ENCODE measurements around the gene ADAT3. TPM values are rescaled to one million over a fixed set of nuclear protein-coding genes. Genes with fewer than 3 reads are reported as not detected.

ADAT3 gene
- total and polyA plus RNA-seq, 8 donors, result 4.2 to 75.9 (median 6.3) TPM

DNA sequence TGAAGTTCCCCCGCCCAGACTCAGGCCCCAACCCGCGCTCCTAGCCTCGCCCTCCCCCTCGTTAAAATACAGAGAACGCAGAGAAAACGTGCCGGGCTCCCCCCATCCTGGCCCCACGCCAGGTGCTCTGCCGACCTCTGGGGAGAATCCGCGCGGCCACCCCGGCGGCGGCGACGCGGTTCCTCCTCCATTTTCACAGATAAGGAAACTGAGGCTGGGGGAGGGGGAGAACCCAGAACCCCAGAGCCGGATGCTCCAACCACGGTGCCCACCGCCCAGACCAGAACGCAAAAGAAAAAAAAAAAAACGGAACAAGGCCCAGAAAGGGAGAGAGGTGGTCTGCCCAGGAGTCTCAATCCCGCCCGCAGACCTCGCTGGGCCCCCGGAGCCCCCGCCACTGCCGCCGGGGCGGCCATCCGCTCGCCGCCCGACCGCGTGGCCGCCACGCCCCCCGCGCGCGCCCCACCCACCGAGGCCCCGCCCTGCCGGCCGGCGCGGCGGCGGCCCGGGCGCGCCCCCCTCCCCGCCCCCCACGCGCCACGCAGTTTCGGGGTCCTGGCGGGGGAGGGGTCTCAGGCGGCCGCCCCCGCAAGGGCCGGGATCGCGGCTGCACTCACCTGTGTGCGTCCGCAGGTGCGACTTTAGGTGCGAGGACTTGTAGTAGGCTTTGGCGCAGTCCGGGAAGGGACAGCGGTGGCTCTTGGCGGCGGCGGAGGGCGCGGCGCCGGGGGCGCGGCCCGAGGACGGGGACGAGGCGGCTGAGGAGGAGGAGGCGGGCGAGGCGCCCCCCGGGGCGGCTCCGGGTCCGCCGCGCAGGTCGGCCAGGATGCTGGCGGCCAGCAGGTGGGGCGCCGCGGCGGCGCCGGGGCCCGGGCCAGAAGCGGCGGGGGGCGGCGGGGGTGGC lies 42.5 kb upstream of the ADAT3 start:
- no peaks in the 10 kb centered on the region for H3K9me3 ChIP-seq
- peak overlapping the region; percentile 70 to 94 (median 85) for H3K27ac ChIP-seq
- H3K36me3 ChIP-seq, result no peaks in the 10 kb centered on the region
- peaks cover 0 to 9% (median 0%) of the 10 kb centered on the region in 3 donors for H3K27me3 ChIP-seq
- DNase-seq, result peak in 1 of 2 donors; percentile 83
- peaks cover 48 to 63% (median 59%) of the 10 kb centered on the region in 4 donors for H3K4me1 ChIP-seq
- no peak for TF ChIP-seq EP300 (IDR thresholded peaks at IDR 0.05)
- TF ChIP-seq POLR2AphosphoS5 (IDR thresholded peaks at IDR 0.05), result no peak
- TF ChIP-seq, protein P1, sequence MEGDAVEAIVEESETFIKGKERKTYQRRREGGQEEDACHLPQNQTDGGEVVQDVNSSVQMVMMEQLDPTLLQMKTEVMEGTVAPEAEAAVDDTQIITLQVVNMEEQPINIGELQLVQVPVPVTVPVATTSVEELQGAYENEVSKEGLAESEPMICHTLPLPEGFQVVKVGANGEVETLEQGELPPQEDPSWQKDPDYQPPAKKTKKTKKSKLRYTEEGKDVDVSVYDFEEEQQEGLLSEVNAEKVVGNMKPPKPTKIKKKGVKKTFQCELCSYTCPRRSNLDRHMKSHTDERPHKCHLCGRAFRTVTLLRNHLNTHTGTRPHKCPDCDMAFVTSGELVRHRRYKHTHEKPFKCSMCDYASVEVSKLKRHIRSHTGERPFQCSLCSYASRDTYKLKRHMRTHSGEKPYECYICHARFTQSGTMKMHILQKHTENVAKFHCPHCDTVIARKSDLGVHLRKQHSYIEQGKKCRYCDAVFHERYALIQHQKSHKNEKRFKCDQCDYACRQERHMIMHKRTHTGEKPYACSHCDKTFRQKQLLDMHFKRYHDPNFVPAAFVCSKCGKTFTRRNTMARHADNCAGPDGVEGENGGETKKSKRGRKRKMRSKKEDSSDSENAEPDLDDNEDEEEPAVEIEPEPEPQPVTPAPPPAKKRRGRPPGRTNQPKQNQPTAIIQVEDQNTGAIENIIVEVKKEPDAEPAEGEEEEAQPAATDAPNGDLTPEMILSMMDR (IDR thresholded peaks at IDR 0.05), result no peak
- TF ChIP-seq POLR2A (IDR thresholded peaks at IDR 0.05), result no peak
- 0 to 1% (median 1%) methylated on average over 57 to 108 of the region's 109 CpGs for WGBS, 5 donors
- peak overlapping the region; percentile 66 to 89 (median 84) for H3K4me3 ChIP-seq
- intact Hi-C loops (cut with DNase I; ENCODE audit: low total_unique reads), result no loop called here

DNA sequence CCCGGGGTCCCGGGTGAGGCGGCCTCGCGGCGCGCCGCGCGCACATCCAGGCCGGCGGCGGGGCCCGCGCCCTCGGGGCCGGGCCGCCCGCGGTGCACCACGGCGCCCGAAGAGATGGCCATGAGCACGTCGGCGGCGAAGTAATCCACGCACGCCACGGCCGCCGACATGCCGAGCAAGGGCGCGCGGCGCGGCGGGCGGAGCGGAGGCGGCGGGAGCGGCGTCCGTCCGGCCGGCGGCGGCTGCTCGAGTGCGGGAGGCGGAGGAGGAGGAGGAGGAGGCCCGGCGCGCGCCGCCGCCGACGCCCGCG lies 41.9 kb upstream of the ADAT3 start, which contains the start of gene KLF16:
TSS of gene KLF16 (minus strand) at position 252 of the 310 bp plus-strand sequence. CDS start at position 170, 82 bp downstream.
- intact Hi-C loops (cut with DNase I; ENCODE audit: low total_unique reads), result no loop called here
- peak within 1 kb of the TSS; percentile 91 to 94 (median 93) for H3K27ac ChIP-seq
- no peaks in the 10 kb centered on the region for H3K36me3 ChIP-seq
- no peak for DNase-seq
- peak within 1 kb of the TSS; percentile 66 to 89 (median 84) for H3K4me3 ChIP-seq
- TF ChIP-seq EP300 (IDR thresholded peaks at IDR 0.05), result no peak
- TF ChIP-seq POLR2AphosphoS5 (IDR thresholded peaks at IDR 0.05), result peak in 1 of 3 donors; percentile 19
- TF ChIP-seq POLR2A (IDR thresholded peaks at IDR 0.05), result no peak
- TF ChIP-seq, protein P1 (IDR thresholded peaks at IDR 0.05), result no peak
- H3K4me1 ChIP-seq, result peaks cover 42 to 57% (median 53%) of the 10 kb centered on the region in 4 donors
- H3K9me3 ChIP-seq, result no peaks in the 10 kb centered on the region
- 0 to 1% (median 0%) methylated on average over 13 to 61 of the region's 63 CpGs; no CpG with 5 or more reads in 1 of the 5 donors for WGBS, 5 donors
- H3K27me3 ChIP-seq, result peaks cover 0 to 9% (median 0%) of the 10 kb centered on the region in 3 donors

DNA sequence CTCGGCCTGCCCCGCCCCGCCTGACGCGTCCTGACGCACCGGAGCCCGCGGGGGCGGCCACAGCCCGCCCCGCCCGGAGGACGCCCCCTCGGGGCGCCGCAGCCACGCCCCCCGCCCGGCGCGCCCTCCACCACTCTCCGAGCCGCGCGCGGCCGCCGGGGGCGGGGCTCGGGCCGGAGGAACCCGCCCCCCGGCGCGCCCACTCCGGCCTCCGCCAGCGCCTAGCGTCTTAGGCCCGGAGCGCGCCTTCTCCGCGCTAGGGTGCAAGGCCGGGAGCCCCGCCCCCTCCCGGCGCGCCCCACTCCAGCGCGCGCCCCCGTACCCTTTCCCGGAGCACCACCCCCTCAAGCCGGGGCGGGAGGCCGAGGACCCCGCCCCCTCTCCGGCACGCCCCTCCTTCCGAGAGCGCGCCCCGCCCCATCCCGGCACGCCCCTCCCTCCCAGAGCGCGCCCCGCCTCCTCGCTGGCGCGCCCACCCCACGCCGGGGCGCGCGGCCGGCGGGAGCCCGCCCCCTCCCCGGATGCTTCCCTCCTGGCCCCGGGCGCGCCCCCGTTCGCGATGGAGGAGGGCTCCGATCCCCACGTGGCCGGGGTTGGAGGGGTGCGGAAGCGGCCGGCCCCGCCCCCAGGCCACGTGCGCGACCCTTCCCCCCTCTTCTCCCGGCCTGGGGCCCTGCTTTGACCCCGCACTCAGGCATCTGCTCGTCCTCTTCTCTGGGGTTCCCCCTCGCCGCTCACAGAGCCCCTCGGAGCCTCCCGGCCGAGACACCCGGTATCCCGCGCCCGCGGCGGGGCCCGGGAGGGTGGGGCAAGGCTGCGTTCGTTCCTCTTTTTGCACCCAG lies 41.3 kb upstream of the ADAT3 start:
- intact Hi-C loops (cut with DNase I; ENCODE audit: low total_unique reads), result no loop called here
- H3K27me3 ChIP-seq, result peaks cover 0 to 9% (median 0%) of the 10 kb centered on the region in 3 donors
- H3K4me1 ChIP-seq, result peaks cover 36 to 52% (median 48%) of the 10 kb centered on the region in 4 donors
- peak overlapping the region; percentile 66 to 89 (median 84) for H3K4me3 ChIP-seq
- WGBS, 5 donors, result 0 to 2% (median 1%) methylated on average over 29 to 103 of the region's 115 CpGs
- H3K36me3 ChIP-seq, result no peaks in the 10 kb centered on the region
- peak; percentile 91 to 97 for DNase-seq
- H3K27ac ChIP-seq, result peak overlapping the region; percentile 91 to 94 (median 93)
- H3K9me3 ChIP-seq, result no peaks in the 10 kb centered on the region
- peak in 1 of 3 donors; percentile 18 for TF ChIP-seq POLR2AphosphoS5 (IDR thresholded peaks at IDR 0.05)
- TF ChIP-seq, protein P1 (IDR thresholded peaks at IDR 0.05), result no peak

All from stomach (tissue), 9 donors.